Measurements from ENCODE around the gene ZNF275. TPM values are rescaled to one million over a fixed set of nuclear protein-coding genes. Genes with fewer than 3 reads are reported as not detected.

ZNF275 gene
- total and polyA plus RNA-seq, 2 donors (not counting 1 experiment from before 2014, with no cell fraction given) = 8.8 to 17.6 TPM

- Histone ChIP-seq H3K79me2 (ENCODE audit: control insufficient read depth, insufficient read depth, low read length) (no peaks in the 10 kb centered on the region), H3K4me3 (ENCODE audit: control extremely low read depth in 1 of 5, extremely low read depth in 1 of 5, insufficient read depth in 1 of 5, low read depth in 2 of 5, low read length in 4 of 5) (no peak overlapping the region), H3K9me3 (ENCODE audit: control extremely low read depth in 1 of 3, control insufficient read depth in 2 of 3, insufficient read depth in 1 of 3, low read length in 2 of 3) (no peaks in the 10 kb centered on the region), H3K4me1 (ENCODE audit: control insufficient read depth in 2 of 2, insufficient read depth in 2 of 2, low read length in 2 of 2) (no peaks in the 10 kb centered on the region), H3K9ac (ENCODE audit: low read length) (no peak overlapping the region), H3K27ac (ENCODE audit: low read length in 2 of 2) (no peak overlapping the region), H2AFZ (ENCODE audit: insufficient read depth, low read depth, low read length, poor library complexity, severe bottlenecking) (no peak overlapping the region), H3K4me2 (replicated peaks; ENCODE audit: low read depth, low read length, poor library complexity, severe bottlenecking) (no peak overlapping the region), H4K20me1 (ENCODE audit: control insufficient read depth, insufficient read depth, low read length, poor library complexity, severe bottlenecking) (no peaks in the 10 kb centered on the region), H3K36me3 (replicated peaks in 1 of 2; ENCODE audit: control extremely low read depth in 1 of 2, control insufficient read depth in 1 of 2, extremely low read depth in 1 of 2, insufficient read depth in 2 of 2, low read length in 1 of 2) (no peaks in the 10 kb centered on the region), H3K27me3 (replicated peaks in 1 of 4; ENCODE audit: control extremely low read depth in 1 of 4, control insufficient read depth in 3 of 4, insufficient read depth in 4 of 4, low read length in 3 of 4) (peaks cover 0 to under 1% (median 0%) of the 10 kb centered on the region in 4 experiments)
- no peaks in the 10 kb centered on the region for H3K9me3 Mint-ChIP-seq (ENCODE audit: insufficient read depth)
- intact Hi-C loops (cut with micrococcal nuclease) = no loop called here
- no CpG with 5 or more reads among the region's 9 CpGs for WGBS (ENCODE audit: insufficient coverage)
- POLR2A ChIA-PET = no interaction called here
- H3K4me1 Mint-ChIP-seq = no peaks in the 10 kb centered on the region
- ATAC-seq (ENCODE audit: low read depth) (no peak), DNase-seq (no peak)
- no peak overlapping the region for H3K27ac Mint-ChIP-seq
- peaks cover 26% of the 10 kb centered on the region for H3K27me3 Mint-ChIP-seq
- CTCF ChIA-PET = no interaction called here
- H3K4me3 Mint-ChIP-seq = no peak overlapping the region
- no peak for TF ChIP-seq CTCF (IDR thresholded peaks at IDR 0.05)
These were observed 28.8 kb upstream of the ZNF275 start for GRCh38 chrX:153304988-153305736.

GRCh38 chrX:153305972-153306371, 28.0 kb upstream of the ZNF275 start:
- no peaks in the 10 kb centered on the region for H3K79me2 ChIP-seq (ENCODE audit: control insufficient read depth, insufficient read depth, low read length)
- Mint-ChIP-seq H3K4me1 (no peaks in the 10 kb centered on the region), H3K27ac (no peak overlapping the region), H3K27me3 (peaks cover 25% of the 10 kb centered on the region), H3K9me3 (ENCODE audit: insufficient read depth) (no peaks in the 10 kb centered on the region), H3K4me3 (no peak overlapping the region)
- no peak overlapping the region for H3K4me2 ChIP-seq (replicated peaks; ENCODE audit: low read depth, low read length, poor library complexity, severe bottlenecking)
- DNase-seq (no peak), ATAC-seq (ENCODE audit: low read depth) (no peak)
- POLR2A ChIA-PET = no interaction called here
- CTCF ChIA-PET = no interaction called here
- no peak overlapping the region for H3K9ac ChIP-seq (ENCODE audit: low read length)
- H4K20me1 ChIP-seq (ENCODE audit: control insufficient read depth, insufficient read depth, low read length, poor library complexity, severe bottlenecking) = no peaks in the 10 kb centered on the region
- H3K4me1 ChIP-seq (ENCODE audit: control insufficient read depth in 2 of 2, insufficient read depth in 2 of 2, low read length in 2 of 2) = no peaks in the 10 kb centered on the region
- no peak overlapping the region for H3K27ac ChIP-seq (ENCODE audit: low read length in 2 of 2)
- no peaks in the 10 kb centered on the region for H3K27me3 ChIP-seq (replicated peaks in 1 of 4; ENCODE audit: control extremely low read depth in 1 of 4, control insufficient read depth in 3 of 4, insufficient read depth in 4 of 4, low read length in 3 of 4)
- WGBS (ENCODE audit: insufficient coverage) = no CpG with 5 or more reads among the region's 3 CpGs
- TF ChIP-seq EZH2 (IDR thresholded peaks at IDR 0.05; ENCODE audit: borderline replicate concordance, insufficient read depth, low read depth, low read length, poor library complexity, severe bottlenecking) = no peak
- TF ChIP-seq CTCF (IDR thresholded peaks at IDR 0.05) = no peak
- no peak overlapping the region for H2AFZ ChIP-seq (ENCODE audit: insufficient read depth, low read depth, low read length, poor library complexity, severe bottlenecking)
- no peaks in the 10 kb centered on the region for H3K36me3 ChIP-seq (replicated peaks in 1 of 2; ENCODE audit: control extremely low read depth in 1 of 2, control insufficient read depth in 1 of 2, extremely low read depth in 1 of 2, insufficient read depth in 2 of 2, low read length in 1 of 2)
- intact Hi-C loops (cut with micrococcal nuclease) = no loop called here
- H3K9me3 ChIP-seq (ENCODE audit: control extremely low read depth in 1 of 3, control insufficient read depth in 2 of 3, insufficient read depth in 1 of 3, low read length in 2 of 3) = no peaks in the 10 kb centered on the region
- H3K4me3 ChIP-seq (ENCODE audit: control extremely low read depth in 1 of 5, extremely low read depth in 1 of 5, insufficient read depth in 1 of 5, low read depth in 2 of 5, low read length in 4 of 5) = no peak overlapping the region
